Activated CD4-positive, alpha-beta T cell treated with anti-CD3 and anti-CD28 coated beads, Interleukin-2, amount 10 ng/mL, durations not matched to agents 24 days and 14 days (primary cell): ENCODE measurements around the gene SECISBP2L. TPM values are rescaled to one million over a fixed set of nuclear protein-coding genes. Genes with fewer than 3 reads are reported as not detected.

Experiments used
- DNase-seq: peaks from one replicate; pipeline ENCODE4 v3.0.0; 2022
- H3K27ac Mint-ChIP-seq: one replicate; pipeline ENCODE4 v1.8.0; 2022; ENCODE audit warnings: mild to moderate bottlenecking, mixed read lengths
- H3K27me3 Mint-ChIP-seq: one replicate; pipeline ENCODE4 v1.8.0; 2022; ENCODE audit warnings: mixed read lengths
- H3K36me3 Mint-ChIP-seq: one replicate; pipeline ENCODE4 v1.8.0; 2022; ENCODE audit warnings: low read depth, mild to moderate bottlenecking, mixed read lengths
- H3K4me1 Mint-ChIP-seq: one replicate; pipeline ENCODE4 v1.8.0; 2021; ENCODE audit warnings: mixed read lengths
- H3K4me3 Mint-ChIP-seq: one replicate; pipeline ENCODE4 v1.8.0; 2022; ENCODE audit warnings: mild to moderate bottlenecking, moderate library complexity, mixed read lengths
- H3K9me3 Mint-ChIP-seq: one replicate; pipeline ENCODE4 v1.8.0; 2021; ENCODE audit warnings: mixed read lengths
- intact Hi-C: fragments of 100-400 bp; cut with micrococcal nuclease; formaldehyde crosslinking; loops from one replicate; pipeline ENCODE4 v1.15.1; 2023
- total RNA-seq: library from RNA; stranded (reverse); gene quantifications from 2 replicates; pipeline ENCODE4 v1.2.3, GENCODE V29; 2022

Gene SECISBP2L
- total RNA-seq, 1 donor from 2014 or later, result 40.0 TPM

DNA sequence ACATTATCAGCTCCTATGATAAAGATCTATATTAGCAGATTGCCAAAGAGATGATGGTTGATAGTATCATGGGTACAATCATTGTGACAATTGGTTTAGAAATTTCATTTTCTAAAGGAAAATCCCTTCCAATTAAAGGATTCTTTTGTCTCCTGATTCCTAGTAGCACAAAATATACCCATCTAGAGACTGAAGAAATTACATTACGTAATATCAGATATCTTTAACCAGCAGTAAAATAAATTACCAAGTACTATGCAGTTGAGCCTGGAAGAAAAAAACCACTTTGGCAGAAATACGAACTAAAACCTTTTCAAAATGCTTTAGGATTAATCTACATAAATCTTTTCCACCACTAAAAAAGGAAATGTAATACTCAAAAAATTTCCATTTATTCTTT, 46.9 kb downstream of the SECISBP2L start:
- Mint-ChIP-seq H3K36me3 (peaks cover 66% of the 10 kb centered on the region), H3K27me3 (no peaks in the 10 kb centered on the region), H3K27ac (no peak overlapping the region), H3K9me3 (peaks cover 18% of the 10 kb centered on the region), H3K4me1 (no peaks in the 10 kb centered on the region), H3K4me3 (no peak overlapping the region)
- intact Hi-C loops, result no loop called here
- no peak for DNase-seq

DNA sequence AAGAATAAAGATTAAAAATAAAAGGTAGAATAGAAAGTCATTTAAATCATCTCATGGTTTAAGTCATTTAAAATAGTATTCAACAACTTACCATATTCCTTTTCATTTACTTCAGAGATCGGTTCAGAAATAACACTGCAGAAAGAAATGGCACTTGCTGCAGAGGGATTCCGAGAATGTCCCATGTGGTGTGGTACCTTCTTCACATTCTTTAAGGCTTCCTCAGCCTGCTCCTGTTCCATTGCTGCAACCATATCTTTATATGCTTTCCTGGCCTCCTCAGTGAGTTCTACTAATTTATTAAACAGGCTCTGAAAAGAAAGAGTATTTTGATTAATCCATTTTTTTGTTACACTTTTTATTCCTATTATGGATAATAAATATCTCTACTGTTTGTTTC, 50.0 kb downstream of the SECISBP2L start:
- H3K36me3 Mint-ChIP-seq, result peaks cover 71% of the 10 kb centered on the region
- H3K4me1 Mint-ChIP-seq, result no peaks in the 10 kb centered on the region

DNA sequence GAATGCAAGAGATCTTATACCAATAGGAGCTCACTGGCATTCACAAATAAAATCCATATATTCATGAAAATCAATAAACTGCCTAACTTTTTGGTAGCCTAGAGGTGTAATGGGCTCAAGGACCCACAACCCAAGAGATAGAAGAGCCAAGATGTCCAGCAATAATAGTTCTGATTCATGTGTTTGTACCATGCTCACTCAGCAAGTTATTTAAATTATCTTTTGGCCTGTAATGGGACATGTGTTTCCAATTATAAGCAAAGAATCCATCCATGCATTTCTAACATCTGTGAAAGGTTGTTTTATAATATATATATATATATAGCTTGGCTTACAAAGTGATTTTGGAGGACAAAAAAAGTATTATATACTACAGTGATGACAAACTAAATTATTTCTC, 52.9 kb downstream of the SECISBP2L start:
- no peak for DNase-seq
- no peaks in the 10 kb centered on the region for H3K4me1 Mint-ChIP-seq
- no peak overlapping the region for H3K4me3 Mint-ChIP-seq
- no peaks in the 10 kb centered on the region for H3K27me3 Mint-ChIP-seq
- H3K36me3 Mint-ChIP-seq, result peaks cover 59% of the 10 kb centered on the region
- H3K27ac Mint-ChIP-seq, result no peak overlapping the region
- intact Hi-C loops, result no loop called here
- H3K9me3 Mint-ChIP-seq, result no peaks in the 10 kb centered on the region

More for the DNA sequence above, 50.0 kb downstream of the SECISBP2L start:
- DNase-seq, result no peak
- Mint-ChIP-seq H3K9me3 (no peaks in the 10 kb centered on the region), H3K4me3 (no peak overlapping the region), H3K27me3 (no peaks in the 10 kb centered on the region), H3K27ac (no peak overlapping the region)
- intact Hi-C loops, result no loop called here

DNA sequence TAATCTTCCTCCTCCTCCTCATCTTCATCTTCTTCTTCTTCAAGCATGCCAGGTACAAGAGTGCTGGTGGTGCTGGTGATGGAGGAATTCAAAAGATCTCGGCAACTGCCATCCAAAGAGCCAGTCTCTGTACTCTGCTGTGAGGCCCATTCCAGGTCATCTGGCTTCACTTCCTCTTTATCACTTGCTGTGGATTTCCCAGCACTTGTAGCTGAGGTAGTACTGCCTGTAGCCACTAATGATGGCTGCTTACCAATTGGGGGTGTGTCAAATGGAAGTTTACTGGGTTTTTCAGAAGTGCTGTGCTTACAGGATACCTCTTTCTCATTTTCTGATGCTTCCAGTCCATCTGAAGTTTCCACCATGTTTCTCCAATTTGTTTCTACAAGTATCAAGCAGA, 53.7 kb downstream of the SECISBP2L start:
- Mint-ChIP-seq H3K36me3 (peaks cover 58% of the 10 kb centered on the region), H3K4me1 (no peaks in the 10 kb centered on the region), H3K27ac (no peak overlapping the region), H3K9me3 (no peaks in the 10 kb centered on the region), H3K27me3 (no peaks in the 10 kb centered on the region), H3K4me3 (no peak overlapping the region)
- intact Hi-C loops, result no loop called here
- DNase-seq, result no peak

DNA sequence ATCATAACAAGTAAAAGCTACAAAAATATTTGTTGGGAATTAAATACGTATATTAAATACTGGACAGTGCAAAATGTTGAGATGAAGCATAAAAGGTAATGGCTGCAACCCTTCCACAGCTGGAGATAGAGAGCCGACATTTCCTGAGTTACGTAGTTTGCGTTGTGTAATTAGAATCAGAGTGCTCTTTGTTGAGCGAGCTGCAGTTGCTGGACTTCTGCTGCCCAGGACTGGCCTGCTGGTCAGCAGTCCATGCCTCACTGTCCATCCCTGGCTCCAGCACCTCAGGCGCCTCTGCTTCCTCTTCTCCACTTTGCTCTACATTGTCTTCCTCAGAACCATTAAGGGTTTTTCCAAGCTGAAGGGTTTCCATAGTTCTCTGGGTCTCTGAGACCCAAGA, 54.1 kb downstream of the SECISBP2L start:
- Mint-ChIP-seq H3K27ac (no peak overlapping the region), H3K9me3 (no peaks in the 10 kb centered on the region), H3K4me3 (no peak overlapping the region), H3K36me3 (peaks cover 57% of the 10 kb centered on the region), H3K27me3 (no peaks in the 10 kb centered on the region), H3K4me1 (no peaks in the 10 kb centered on the region)
- intact Hi-C loops, result no loop called here
- DNase-seq, result no peak

DNA sequence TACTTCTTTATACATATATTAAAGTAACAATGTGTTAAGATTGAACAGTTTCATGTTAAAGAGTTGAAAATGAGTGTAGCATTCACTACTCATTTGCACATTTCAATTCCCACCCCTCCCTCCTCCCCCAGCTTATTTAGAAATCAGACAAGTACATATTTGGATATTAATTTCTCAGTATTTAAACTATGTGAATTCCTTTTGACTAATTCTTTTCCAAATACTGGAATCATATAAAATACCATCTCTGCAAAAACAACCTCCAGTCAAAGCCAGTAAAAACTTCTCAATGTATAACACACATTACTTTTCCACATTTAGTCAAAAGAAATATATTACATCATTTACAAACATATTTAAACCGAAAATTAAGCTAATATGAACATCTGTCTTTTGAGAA, 57.1 kb downstream of the SECISBP2L start:
- no peak overlapping the region for H3K4me3 Mint-ChIP-seq
- no peaks in the 10 kb centered on the region for H3K4me1 Mint-ChIP-seq
- H3K9me3 Mint-ChIP-seq, result no peaks in the 10 kb centered on the region
- H3K27me3 Mint-ChIP-seq, result no peaks in the 10 kb centered on the region
- H3K27ac Mint-ChIP-seq, result no peak overlapping the region
- peaks cover 34% of the 10 kb centered on the region for H3K36me3 Mint-ChIP-seq
- intact Hi-C loops, result no loop called here
- no peak for DNase-seq

DNA sequence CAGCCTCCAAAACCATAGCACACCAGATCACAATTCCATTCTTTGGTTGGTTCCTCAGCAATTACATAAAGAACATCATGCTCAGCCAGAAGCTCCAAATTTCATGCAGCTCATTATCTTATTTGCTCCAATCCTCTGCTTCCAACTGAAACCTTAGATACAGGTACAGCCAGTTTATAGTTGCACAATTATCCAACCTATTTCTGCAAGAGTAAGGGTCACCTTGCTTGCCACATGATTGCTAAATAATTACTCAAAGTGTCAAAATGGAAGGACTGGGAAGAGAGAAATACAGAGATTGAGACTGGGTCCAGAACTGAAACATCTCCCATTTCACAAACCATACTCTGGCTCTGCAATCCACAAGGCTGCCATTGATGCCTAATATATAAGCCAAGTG, 59.1 kb downstream of the SECISBP2L start:
- no peak for DNase-seq
- H3K9me3 Mint-ChIP-seq, result no peaks in the 10 kb centered on the region
- H3K4me1 Mint-ChIP-seq, result no peaks in the 10 kb centered on the region
- no peak overlapping the region for H3K4me3 Mint-ChIP-seq
- no peak overlapping the region for H3K27ac Mint-ChIP-seq
- H3K36me3 Mint-ChIP-seq, result peaks cover 16% of the 10 kb centered on the region
- intact Hi-C loops, result no loop called here
- peaks cover 4% of the 10 kb centered on the region for H3K27me3 Mint-ChIP-seq

DNA sequence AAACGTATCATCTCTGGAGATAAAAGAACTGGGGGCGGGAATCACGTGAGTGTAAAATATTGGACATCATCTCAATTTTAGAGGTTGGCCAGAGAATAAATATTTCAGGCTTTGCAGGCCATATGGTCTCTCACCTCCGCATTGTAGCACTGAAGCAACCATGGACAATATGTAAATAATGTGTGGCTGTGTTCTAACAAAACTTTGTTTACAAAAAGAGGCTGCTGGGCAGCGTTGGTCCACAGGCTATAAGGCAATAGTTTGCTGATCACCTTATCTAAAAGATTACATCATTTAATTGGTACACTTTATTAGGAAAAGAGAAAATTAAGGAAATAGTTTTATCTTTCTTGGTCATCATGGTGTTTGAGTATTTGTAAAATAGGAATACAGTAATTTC, 60.0 kb downstream of the SECISBP2L start:
- Mint-ChIP-seq H3K36me3 (peaks cover 13% of the 10 kb centered on the region), H3K27ac (no peak overlapping the region), H3K4me3 (no peak overlapping the region), H3K4me1 (no peaks in the 10 kb centered on the region), H3K27me3 (peaks cover 10% of the 10 kb centered on the region), H3K9me3 (no peaks in the 10 kb centered on the region)
- no peak for DNase-seq
- intact Hi-C loops, result no loop called here

DNA sequence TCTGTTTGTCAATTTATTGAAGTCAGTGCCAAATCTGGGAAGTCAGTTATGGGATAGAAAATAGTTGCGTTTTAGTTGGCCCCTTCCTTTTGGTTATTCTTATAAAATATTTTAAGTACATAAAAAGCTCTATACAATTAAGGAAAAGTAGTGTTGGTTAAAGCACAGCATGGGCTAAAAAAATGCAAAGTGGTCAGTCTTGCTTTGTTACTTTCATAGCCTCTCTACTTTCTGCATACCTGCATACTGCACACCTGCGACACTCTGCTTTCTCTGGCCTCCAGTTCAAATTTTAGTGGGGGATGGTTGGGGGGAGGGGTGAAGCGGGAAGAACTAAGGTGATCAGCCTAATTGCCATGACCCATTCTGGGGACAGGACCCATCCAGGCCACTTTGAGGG, 60.7 kb downstream of the SECISBP2L start:
- intact Hi-C loops, result no loop called here
- H3K36me3 Mint-ChIP-seq, result peaks cover 10% of the 10 kb centered on the region
- H3K4me3 Mint-ChIP-seq, result no peak overlapping the region
- no peaks in the 10 kb centered on the region for H3K9me3 Mint-ChIP-seq
- no peak for DNase-seq
- no peak overlapping the region for H3K27ac Mint-ChIP-seq
- peaks cover 11% of the 10 kb centered on the region for H3K27me3 Mint-ChIP-seq
- no peaks in the 10 kb centered on the region for H3K4me1 Mint-ChIP-seq

DNA sequence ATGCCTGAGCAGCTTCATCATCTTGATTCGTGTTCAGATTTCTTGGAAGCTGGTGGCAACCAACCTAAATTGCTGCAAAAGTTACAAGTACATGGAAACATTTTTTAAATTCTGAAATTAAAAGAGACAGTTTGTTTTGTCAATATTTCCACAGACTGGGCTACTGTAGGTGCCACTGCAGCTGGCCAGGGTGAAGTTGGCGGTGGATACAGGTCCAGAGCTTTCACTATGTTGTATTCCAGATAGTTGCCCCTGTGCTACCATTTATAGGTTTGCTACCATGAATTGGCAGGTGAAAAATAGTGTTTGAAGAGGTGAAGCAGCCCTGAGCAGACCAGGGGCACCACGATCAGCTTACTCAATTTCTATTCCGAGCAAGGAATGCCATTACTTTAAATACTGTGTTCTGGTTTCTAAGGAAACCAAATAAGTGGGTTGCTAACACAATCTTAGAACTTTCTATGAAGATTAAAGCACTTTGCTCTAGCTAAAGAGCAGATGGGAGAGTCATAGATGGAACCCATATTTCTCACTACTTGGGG, 61.4 kb downstream of the SECISBP2L start:
- H3K27me3 Mint-ChIP-seq, result peaks cover 14% of the 10 kb centered on the region
- intact Hi-C loops, result no loop called here
- no peak overlapping the region for H3K27ac Mint-ChIP-seq
- no peak for DNase-seq
- no peaks in the 10 kb centered on the region for H3K9me3 Mint-ChIP-seq
- no peak overlapping the region for H3K4me3 Mint-ChIP-seq
- peaks cover 7% of the 10 kb centered on the region for H3K36me3 Mint-ChIP-seq
- no peaks in the 10 kb centered on the region for H3K4me1 Mint-ChIP-seq

DNA sequence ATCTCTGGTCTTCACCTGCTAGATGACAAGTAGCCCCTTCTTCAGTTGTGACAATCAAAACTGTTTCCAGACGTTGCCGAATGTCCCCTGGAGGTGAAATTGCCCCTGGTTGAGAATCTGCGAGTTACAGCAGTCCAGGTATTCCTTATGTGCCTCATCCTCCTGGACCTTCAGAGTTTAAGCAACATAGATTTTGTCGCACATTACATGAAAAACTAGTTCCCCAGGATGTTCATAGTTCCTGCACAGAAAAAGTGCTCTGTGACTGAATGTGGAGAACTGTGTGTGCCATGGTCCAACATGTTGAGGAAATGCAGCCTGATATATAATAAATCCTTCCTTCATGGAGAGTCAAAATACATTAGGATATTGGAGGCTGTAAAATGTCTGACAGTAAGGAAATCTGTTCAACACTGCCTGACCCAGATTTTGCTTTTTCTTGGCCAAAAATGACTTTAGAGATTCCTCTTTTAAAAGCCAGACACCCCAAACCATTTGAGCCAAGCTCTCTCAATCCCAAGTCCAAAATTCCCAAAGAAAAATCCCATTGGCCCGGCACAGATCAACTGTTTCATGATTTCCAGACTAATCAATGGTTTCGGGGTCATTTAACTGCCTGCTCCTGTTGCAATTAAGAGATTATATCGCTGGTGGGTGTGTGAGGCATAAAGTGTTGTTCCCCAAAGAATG, 62.1 kb downstream of the SECISBP2L start:
- Mint-ChIP-seq H3K36me3 (peaks cover 5% of the 10 kb centered on the region), H3K4me1 (no peaks in the 10 kb centered on the region), H3K27me3 (peaks cover 16% of the 10 kb centered on the region), H3K4me3 (no peak overlapping the region), H3K9me3 (no peaks in the 10 kb centered on the region), H3K27ac (no peak overlapping the region)
- DNase-seq, result no peak
- intact Hi-C loops, result no loop called here

DNA sequence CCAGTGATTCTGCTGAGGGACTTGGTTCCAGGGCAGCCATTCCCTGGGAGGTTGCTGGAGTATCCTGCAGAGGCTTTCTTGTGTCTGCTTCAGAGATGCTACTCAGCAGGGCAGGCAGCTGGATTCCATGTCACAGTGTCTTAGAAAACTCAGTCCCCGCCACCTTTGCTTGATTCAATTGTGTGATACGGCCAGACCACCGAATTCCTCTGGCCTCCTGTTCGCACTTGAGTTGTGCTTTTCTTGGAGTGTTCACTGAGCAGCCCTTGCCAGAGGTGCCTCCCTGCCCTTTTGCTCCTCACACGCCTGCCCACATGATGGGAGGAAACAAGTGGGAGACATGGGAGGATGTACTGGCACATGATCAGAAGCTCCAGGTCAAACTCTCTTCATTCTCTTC, 62.9 kb downstream of the SECISBP2L start:
- no peak for DNase-seq
- H3K27me3 Mint-ChIP-seq, result peaks cover 16% of the 10 kb centered on the region
- no peaks in the 10 kb centered on the region for H3K4me1 Mint-ChIP-seq
- H3K36me3 Mint-ChIP-seq, result peaks cover 3% of the 10 kb centered on the region
- H3K27ac Mint-ChIP-seq, result no peak overlapping the region
- no peaks in the 10 kb centered on the region for H3K9me3 Mint-ChIP-seq
- no peak overlapping the region for H3K4me3 Mint-ChIP-seq
- intact Hi-C loops, result no loop called here

DNA sequence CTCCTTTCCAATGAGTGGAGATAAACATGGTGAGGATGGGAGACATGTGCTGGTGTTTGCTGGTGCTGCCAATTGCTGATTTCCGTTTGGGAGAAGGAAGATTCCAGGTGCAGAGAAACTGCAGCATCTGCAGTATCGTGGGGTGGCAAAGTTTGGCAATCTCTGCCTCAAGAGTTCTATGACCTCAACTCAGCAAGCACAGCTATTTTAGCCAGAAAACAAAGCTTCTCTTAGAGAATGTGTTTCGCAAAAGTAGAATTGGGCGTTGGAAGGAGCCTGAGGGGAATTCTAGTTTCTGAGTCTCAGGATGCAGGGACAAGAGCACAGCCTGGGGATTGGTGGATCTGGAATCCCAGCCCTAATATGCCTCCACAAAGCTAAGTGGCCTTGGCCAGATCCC, 64.3 kb downstream of the SECISBP2L start:
- Mint-ChIP-seq H3K27ac (no peak overlapping the region), H3K27me3 (peaks cover 16% of the 10 kb centered on the region), H3K36me3 (no peaks in the 10 kb centered on the region), H3K9me3 (no peaks in the 10 kb centered on the region), H3K4me3 (no peak overlapping the region), H3K4me1 (no peaks in the 10 kb centered on the region)
- intact Hi-C loops, result no loop called here
- no peak for DNase-seq

DNA sequence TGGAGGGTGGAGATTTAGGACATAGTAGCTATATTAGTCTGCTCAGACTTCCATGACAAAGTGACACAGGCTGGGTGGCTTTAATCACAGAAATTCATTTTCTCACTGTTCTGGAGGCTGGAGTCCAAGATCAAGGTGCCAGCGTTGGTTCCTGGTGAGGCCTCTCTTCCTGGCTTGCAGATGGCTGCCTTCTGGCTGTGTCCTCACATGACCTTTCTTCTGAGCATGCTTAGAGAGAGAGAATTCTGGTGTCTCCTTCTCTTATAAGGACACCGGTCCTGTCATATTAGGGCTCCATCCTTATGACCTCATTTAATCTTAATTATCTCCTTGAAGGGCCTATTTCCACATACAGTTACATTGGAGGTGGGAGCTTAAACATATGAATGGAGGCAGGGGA, 67.6 kb downstream of the SECISBP2L start:
- Mint-ChIP-seq H3K36me3 (no peaks in the 10 kb centered on the region), H3K27me3 (peaks cover 16% of the 10 kb centered on the region), H3K4me3 (no peak overlapping the region), H3K9me3 (no peaks in the 10 kb centered on the region), H3K4me1 (peaks cover 2% of the 10 kb centered on the region), H3K27ac (no peak overlapping the region)
- intact Hi-C loops, result no loop called here
- no peak for DNase-seq
